Measurements from ENCODE around the gene AP1G1. TPM values are rescaled to one million over a fixed set of nuclear protein-coding genes. Genes with fewer than 3 reads are reported as not detected.

AP1G1 gene
- total RNA-seq, 1 donor from 2014 or later = 72.7 TPM

DNA sequence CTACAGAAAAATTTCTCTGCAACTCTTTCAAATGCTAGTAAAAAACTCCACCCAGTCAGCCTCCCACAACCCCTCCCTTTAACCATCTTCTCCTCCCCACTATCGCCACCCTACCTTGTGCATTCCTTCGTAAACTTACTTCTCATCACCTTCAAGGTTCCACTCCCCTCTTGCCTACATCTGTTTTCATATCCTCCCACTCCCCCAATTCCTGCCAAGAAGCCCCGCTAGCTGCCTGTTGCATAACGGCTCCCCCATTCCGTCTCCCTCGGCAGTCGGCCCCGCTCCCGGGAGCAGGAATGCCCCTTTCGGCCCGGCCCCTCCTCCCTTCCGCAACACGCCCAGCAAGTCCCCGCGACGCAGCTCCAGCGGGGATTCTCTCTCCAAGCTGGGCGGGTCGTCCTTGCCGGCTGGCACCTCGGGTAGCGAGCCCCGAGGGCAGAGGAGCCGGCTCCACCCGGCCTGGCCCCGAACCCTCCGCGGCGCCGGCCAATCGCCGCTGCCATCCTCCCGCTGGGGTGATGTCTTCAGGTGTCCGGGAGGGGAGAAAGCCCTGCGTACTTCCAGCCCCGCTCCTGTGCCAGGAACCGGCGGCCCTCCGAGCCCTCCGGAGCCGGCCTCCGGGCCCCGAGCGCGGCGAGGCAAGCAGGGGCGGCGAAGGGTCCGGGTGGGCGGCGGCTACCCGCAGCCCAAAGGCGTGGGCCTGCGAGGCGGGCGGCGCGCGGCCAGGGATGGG lies 85.7 kb downstream of the AP1G1 start:
- Mint-ChIP-seq H3K4me3 (ENCODE audit: unreplicated experiment) (peak overlapping the region; percentile 95), H3K27ac (ENCODE audit: unreplicated experiment) (peak overlapping the region; percentile 79), H3K27me3 (ENCODE audit: unreplicated experiment) (no peaks in the 10 kb centered on the region), H3K4me1 (ENCODE audit: unreplicated experiment) (peaks cover 22% of the 10 kb centered on the region), H3K9me3 (ENCODE audit: unreplicated experiment) (no peaks in the 10 kb centered on the region), H3K36me3 (ENCODE audit: unreplicated experiment) (peaks cover 4% of the 10 kb centered on the region)
- TF ChIP-seq, protein P1, sequence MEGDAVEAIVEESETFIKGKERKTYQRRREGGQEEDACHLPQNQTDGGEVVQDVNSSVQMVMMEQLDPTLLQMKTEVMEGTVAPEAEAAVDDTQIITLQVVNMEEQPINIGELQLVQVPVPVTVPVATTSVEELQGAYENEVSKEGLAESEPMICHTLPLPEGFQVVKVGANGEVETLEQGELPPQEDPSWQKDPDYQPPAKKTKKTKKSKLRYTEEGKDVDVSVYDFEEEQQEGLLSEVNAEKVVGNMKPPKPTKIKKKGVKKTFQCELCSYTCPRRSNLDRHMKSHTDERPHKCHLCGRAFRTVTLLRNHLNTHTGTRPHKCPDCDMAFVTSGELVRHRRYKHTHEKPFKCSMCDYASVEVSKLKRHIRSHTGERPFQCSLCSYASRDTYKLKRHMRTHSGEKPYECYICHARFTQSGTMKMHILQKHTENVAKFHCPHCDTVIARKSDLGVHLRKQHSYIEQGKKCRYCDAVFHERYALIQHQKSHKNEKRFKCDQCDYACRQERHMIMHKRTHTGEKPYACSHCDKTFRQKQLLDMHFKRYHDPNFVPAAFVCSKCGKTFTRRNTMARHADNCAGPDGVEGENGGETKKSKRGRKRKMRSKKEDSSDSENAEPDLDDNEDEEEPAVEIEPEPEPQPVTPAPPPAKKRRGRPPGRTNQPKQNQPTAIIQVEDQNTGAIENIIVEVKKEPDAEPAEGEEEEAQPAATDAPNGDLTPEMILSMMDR (IDR thresholded peaks at IDR 0.05) = no peak
- peak; percentile 93 for DNase-seq (ENCODE audit: extremely low spot score, unreplicated experiment)

DNA sequence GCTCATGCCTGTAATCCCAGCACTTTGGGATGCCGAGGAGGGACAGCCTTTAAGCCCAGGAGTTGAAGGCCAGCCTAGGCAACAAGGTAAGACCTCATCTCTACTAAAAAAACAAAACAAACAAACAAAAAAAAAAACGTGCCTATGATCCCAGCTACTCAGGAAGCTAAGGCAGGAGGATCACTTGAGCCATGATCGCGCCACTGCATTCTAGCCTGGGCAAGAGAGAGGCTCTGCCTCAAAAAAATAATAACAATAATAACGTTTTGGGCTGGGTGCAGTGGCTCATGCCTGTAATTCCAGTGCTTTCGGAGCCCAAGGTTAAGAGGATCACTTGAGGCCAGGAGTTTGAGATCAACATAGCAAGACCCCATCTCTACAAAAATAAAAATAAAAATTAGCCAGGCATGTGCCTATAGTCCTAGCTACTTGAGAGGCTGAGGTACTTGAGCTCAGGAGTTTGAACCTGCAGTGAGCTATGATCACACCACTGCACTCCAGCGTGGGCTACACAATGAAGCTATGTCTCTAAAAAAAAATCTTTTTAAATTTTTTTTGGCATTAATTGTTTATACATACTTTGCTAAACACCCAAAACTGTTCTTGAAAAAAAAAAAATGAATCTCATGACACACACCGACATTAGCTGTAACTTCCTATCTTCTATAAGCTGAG lies 87.4 kb downstream of the AP1G1 start:
- TF ChIP-seq, protein P1 (IDR thresholded peaks at IDR 0.05) = no peak
- Mint-ChIP-seq H3K36me3 (ENCODE audit: unreplicated experiment) (peaks cover 4% of the 10 kb centered on the region), H3K27ac (ENCODE audit: unreplicated experiment) (no peak overlapping the region), H3K27me3 (ENCODE audit: unreplicated experiment) (no peaks in the 10 kb centered on the region), H3K4me3 (ENCODE audit: unreplicated experiment) (no peak overlapping the region), H3K9me3 (ENCODE audit: unreplicated experiment) (no peaks in the 10 kb centered on the region), H3K4me1 (ENCODE audit: unreplicated experiment) (peaks cover 28% of the 10 kb centered on the region)
- no peak for DNase-seq (ENCODE audit: extremely low spot score, unreplicated experiment)

DNA sequence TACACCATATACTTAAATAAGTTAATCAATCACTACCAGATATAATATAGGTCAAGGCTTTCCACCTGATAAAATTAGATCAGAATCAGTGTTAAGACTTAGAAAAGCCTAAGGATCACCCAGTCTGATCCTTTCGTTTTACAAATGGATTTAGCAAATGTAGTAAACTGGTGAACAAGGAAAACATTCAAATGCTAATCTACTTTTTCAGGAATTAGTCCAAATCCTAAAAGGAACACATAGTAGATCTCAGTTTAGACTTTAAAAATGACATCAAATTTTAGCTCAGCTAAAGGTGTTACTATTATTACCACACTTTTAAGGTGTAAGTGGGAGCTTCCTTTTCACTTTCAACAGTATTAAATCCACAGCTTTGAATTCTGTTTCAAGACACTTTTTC lies 96.1 kb downstream of the AP1G1 start:
- Mint-ChIP-seq H3K4me1 (ENCODE audit: unreplicated experiment) (peaks cover 33% of the 10 kb centered on the region), H3K4me3 (ENCODE audit: unreplicated experiment) (no peak overlapping the region), H3K9me3 (ENCODE audit: unreplicated experiment) (no peaks in the 10 kb centered on the region), H3K36me3 (ENCODE audit: unreplicated experiment) (peaks cover 15% of the 10 kb centered on the region), H3K27me3 (ENCODE audit: unreplicated experiment) (no peaks in the 10 kb centered on the region), H3K27ac (ENCODE audit: unreplicated experiment) (no peak overlapping the region)
- TF ChIP-seq, protein P1 (IDR thresholded peaks at IDR 0.05) = no peak
- no peak for DNase-seq (ENCODE audit: extremely low spot score, unreplicated experiment)

DNA sequence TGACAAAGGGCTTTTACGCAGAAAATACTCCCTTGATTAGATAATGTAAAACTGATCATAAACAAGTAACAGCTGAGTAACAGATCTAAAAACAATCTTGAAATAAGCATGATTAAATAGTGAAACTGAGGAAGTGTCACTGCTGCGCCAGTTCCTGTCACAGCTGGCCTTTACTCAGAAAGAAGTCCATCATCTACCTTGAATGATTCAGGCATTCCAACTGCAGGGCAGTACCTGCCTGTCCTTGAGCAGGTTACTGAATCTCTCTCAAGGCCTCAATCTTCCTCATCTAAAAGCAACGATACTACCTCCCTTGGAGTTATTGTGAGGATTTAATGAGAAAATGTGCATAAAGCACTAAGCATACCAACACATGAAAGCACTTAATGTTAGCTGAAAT lies 96.8 kb downstream of the AP1G1 start:
- Mint-ChIP-seq H3K9me3 (ENCODE audit: unreplicated experiment) (no peaks in the 10 kb centered on the region), H3K4me3 (ENCODE audit: unreplicated experiment) (no peak overlapping the region)

More for the DNA sequence above, 96.8 kb downstream of the AP1G1 start:
- TF ChIP-seq, protein P1 (IDR thresholded peaks at IDR 0.05) = no peak
- Mint-ChIP-seq H3K27ac (ENCODE audit: unreplicated experiment) (no peak overlapping the region), H3K4me1 (ENCODE audit: unreplicated experiment) (peaks cover 37% of the 10 kb centered on the region), H3K27me3 (ENCODE audit: unreplicated experiment) (no peaks in the 10 kb centered on the region), H3K36me3 (ENCODE audit: unreplicated experiment) (peaks cover 15% of the 10 kb centered on the region)
- DNase-seq (ENCODE audit: extremely low spot score, unreplicated experiment) = no peak
